Panc1 (cell line): ENCODE measurements around the gene SNORC.

ENCODE experiments used
- CTCF ChIP-seq: fragments of 450-650 bp; IDR thresholded peaks from 2 replicates; pipeline ENCODE4 v1.5.1; 2017; ENCODE audit warnings: mild to moderate bottlenecking
- POLR2AphosphoS5 ChIP-seq: IDR thresholded peaks from 2 replicates; pipeline ENCODE4 v1.6.1; 2012; ENCODE audit warnings: mild to moderate bottlenecking, low read depth, low read length, moderate library complexity
- REST ChIP-seq, 2 experiments: IDR thresholded peaks; 2 replicates each; pipeline ENCODE4 v1.6.1; 2011 to 2012; ENCODE audit warnings: low read depth in 2 of 2, control low read depth in 1 of 2, low read length in 1 of 2, mild to moderate bottlenecking in 1 of 2, moderate library complexity in 1 of 2; ENCODE audit not compliant: insufficient read depth in 1 of 2
- SIN3A ChIP-seq: IDR thresholded peaks from 2 replicates; pipeline ENCODE4 v1.6.1; 2012; ENCODE audit warnings: low read depth, mild to moderate bottlenecking, low read length, moderate library complexity, borderline replicate concordance; ENCODE audit not compliant: insufficient read depth
- TCF7L2 ChIP-seq: IDR thresholded peaks from 2 replicates; pipeline ENCODE4 v1.6.1; 2011; ENCODE audit warnings: mild to moderate bottlenecking, low read depth, low read length, inconsistent platforms

GRCh38 chr2:232920055-232920454 is 50.0 kb downstream of the SNORC start:
- TF ChIP-seq CTCF: no peak
- no peak for TF ChIP-seq REST (IDR thresholded peaks at IDR 0.05; ENCODE audit: insufficient read depth in 1 of 2, low read depth in 2 of 2, low read length in 1 of 2)
- TF ChIP-seq POLR2AphosphoS5: no peak
- no peak for TF ChIP-seq TCF7L2
- no peak for TF ChIP-seq SIN3A
